ENCODE measurements around the gene ANXA11.
"Not testable (repeated sequence)": the region's sequence is repeated elsewhere in the genome, so short reads cannot be mapped to it uniquely, and the experiment has no call there.

ANXA11 gene

GRCh38 chr10:80144067-80144695, 61.2 kb downstream of the ANXA11 start:
- DNase-seq = no peak

- DNase-seq = no peak
Observed at GRCh38 chr10:80141696-80142460, 63.5 kb downstream of the ANXA11 start.

GRCh38 chr10:80140251-80140650, 65.1 kb downstream of the ANXA11 start:
- no peak for DNase-seq

- no peak for DNase-seq
Observed at GRCh38 chr10:80139265-80139664, 66.1 kb downstream of the ANXA11 start.

GRCh38 chr10:80137920-80138319, 67.4 kb downstream of the ANXA11 start:
- DNase-seq = peak; percentile 7

GRCh38 chr10:80137031-80137862, 68.1 kb downstream of the ANXA11 start:
- DNase-seq = peak; percentile 51

- DNase-seq = peak; percentile 93
Observed at GRCh38 chr10:80136134-80136571, 69.2 kb downstream of the ANXA11 start.

GRCh38 chr10:80133687-80134086, 71.7 kb downstream of the ANXA11 start:
- not testable (repeated sequence) for DNase-seq

- no peak for DNase-seq
Observed at GRCh38 chr10:80133206-80133605, 72.1 kb downstream of the ANXA11 start.

- DNase-seq = peak; percentile 43
Observed at GRCh38 chr10:80132299-80133139, 72.8 kb downstream of the ANXA11 start, which contains the start of gene PLAC9. PLAC9 (plus strand) TSS chr10:80132730; CDS start chr10:80132763, 33 bp downstream.

GRCh38 chr10:80131499-80131901, 73.8 kb downstream of the ANXA11 start:
- no peak for DNase-seq

GRCh38 chr10:80126876-80127275, 78.5 kb downstream of the ANXA11 start:
- DNase-seq = no peak

- peak; percentile 59 for DNase-seq
Observed at GRCh38 chr10:80122746-80123145, 82.6 kb downstream of the ANXA11 start.

GRCh38 chr10:80122110-80122710, 83.1 kb downstream of the ANXA11 start:
- no peak for DNase-seq

GRCh38 chr10:80118669-80119068, 86.7 kb downstream of the ANXA11 start:
- no peak for DNase-seq

GRCh38 chr10:80110986-80111385, 94.4 kb downstream of the ANXA11 start:
- DNase-seq = no peak

- DNase-seq = no peak
Observed at GRCh38 chr10:80108576-80109239, 96.6 kb downstream of the ANXA11 start.

GRCh38 chr10:80104066-80104926, 101.0 kb downstream of the ANXA11 start:
- DNase-seq = peak; percentile 88

Data from fibroblast of skin of right biceps (primary cell).